Measurements from ENCODE around the gene ADGRB3. TPM values are rescaled to one million over a fixed set of nuclear protein-coding genes. Genes with fewer than 3 reads are reported as not detected.

The ADGRB3 gene
- total RNA-seq, 2 donors from 2014 or later = not detected

GRCh38 chr6:69378326-69378725 is 743.2 kb downstream of the ADGRB3 start:
- H3K27me3 Mint-ChIP-seq = no peaks in the 10 kb centered on the region
- H3K4me3 Mint-ChIP-seq = no peak overlapping the region
- peaks cover 6% of the 10 kb centered on the region for H3K9me3 Mint-ChIP-seq
- DNase-seq (ENCODE audit: low spot score) (no peak), ATAC-seq (no peak)
- H3K36me3 Mint-ChIP-seq = no peaks in the 10 kb centered on the region
- H3K4me1 Mint-ChIP-seq (ENCODE audit: low read depth in 2 of 2) = no peaks in the 10 kb centered on the region
- no peak overlapping the region for H3K27ac Mint-ChIP-seq

GRCh38 chr6:69379518-69379917 is 744.4 kb downstream of the ADGRB3 start:
- no peaks in the 10 kb centered on the region for H3K27me3 Mint-ChIP-seq
- peaks cover 6% of the 10 kb centered on the region for H3K9me3 Mint-ChIP-seq
- H3K36me3 Mint-ChIP-seq = no peaks in the 10 kb centered on the region
- ATAC-seq (no peak), DNase-seq (ENCODE audit: low spot score) (no peak)
- H3K4me3 Mint-ChIP-seq = no peak overlapping the region
- H3K27ac Mint-ChIP-seq = no peak overlapping the region
- H3K4me1 Mint-ChIP-seq (ENCODE audit: low read depth in 2 of 2) = no peaks in the 10 kb centered on the region

- Mint-ChIP-seq H3K9me3 (peaks cover 12% of the 10 kb centered on the region), H3K27me3 (no peaks in the 10 kb centered on the region), H3K27ac (no peak overlapping the region), H3K36me3 (no peaks in the 10 kb centered on the region), H3K4me3 (no peak overlapping the region), H3K4me1 (ENCODE audit: low read depth in 2 of 2) (no peaks in the 10 kb centered on the region)
- no peak for DNase-seq (ENCODE audit: low spot score)
- no peak for ATAC-seq
These were observed 748.5 kb downstream of the ADGRB3 start for GRCh38 chr6:69383627-69384026.

- DNase-seq (ENCODE audit: low spot score) (no peak), ATAC-seq (no peak)
- Mint-ChIP-seq H3K4me3 (no peak overlapping the region), H3K27me3 (no peaks in the 10 kb centered on the region), H3K27ac (no peak overlapping the region), H3K36me3 (no peaks in the 10 kb centered on the region), H3K9me3 (peaks cover 13% of the 10 kb centered on the region), H3K4me1 (ENCODE audit: low read depth in 2 of 2) (no peaks in the 10 kb centered on the region)
These were observed 751.3 kb downstream of the ADGRB3 start for GRCh38 chr6:69386426-69386825.

- ATAC-seq (no peak), DNase-seq (ENCODE audit: low spot score) (no peak)
- no peak overlapping the region for H3K27ac Mint-ChIP-seq
- H3K4me3 Mint-ChIP-seq = no peak overlapping the region
- peaks cover 14% of the 10 kb centered on the region for H3K9me3 Mint-ChIP-seq
- H3K27me3 Mint-ChIP-seq = no peaks in the 10 kb centered on the region
- no peaks in the 10 kb centered on the region for H3K36me3 Mint-ChIP-seq
- no peaks in the 10 kb centered on the region for H3K4me1 Mint-ChIP-seq (ENCODE audit: low read depth in 2 of 2)
These were observed 755.0 kb downstream of the ADGRB3 start for GRCh38 chr6:69390125-69390524.

- Mint-ChIP-seq H3K36me3 (no peaks in the 10 kb centered on the region), H3K27me3 (no peaks in the 10 kb centered on the region), H3K4me3 (no peak overlapping the region), H3K9me3 (peaks cover 14% of the 10 kb centered on the region), H3K4me1 (ENCODE audit: low read depth in 2 of 2) (no peaks in the 10 kb centered on the region), H3K27ac (no peak overlapping the region)
- DNase-seq (ENCODE audit: low spot score) (no peak), ATAC-seq (no peak)
These were observed 756.0 kb downstream of the ADGRB3 start for GRCh38 chr6:69391106-69391505.

- Mint-ChIP-seq H3K4me3 (no peak overlapping the region), H3K36me3 (no peaks in the 10 kb centered on the region), H3K4me1 (ENCODE audit: low read depth in 2 of 2) (no peaks in the 10 kb centered on the region), H3K27me3 (no peaks in the 10 kb centered on the region), H3K9me3 (peaks cover 15% of the 10 kb centered on the region), H3K27ac (no peak overlapping the region)
- DNase-seq (ENCODE audit: low spot score) = no peak
- ATAC-seq = no peak
These were observed 757.7 kb downstream of the ADGRB3 start for GRCh38 chr6:69392745-69393144.

GRCh38 chr6:69398311-69398710 is 763.2 kb downstream of the ADGRB3 start:
- H3K36me3 Mint-ChIP-seq = no peaks in the 10 kb centered on the region
- no peak for ATAC-seq
- H3K9me3 Mint-ChIP-seq = peaks cover 7% of the 10 kb centered on the region
- DNase-seq (ENCODE audit: low spot score) = no peak
- H3K27ac Mint-ChIP-seq = no peak overlapping the region
- no peak overlapping the region for H3K4me3 Mint-ChIP-seq
- H3K27me3 Mint-ChIP-seq = no peaks in the 10 kb centered on the region
- H3K4me1 Mint-ChIP-seq (ENCODE audit: low read depth in 2 of 2) = no peaks in the 10 kb centered on the region

GRCh38 chr6:69398729-69399128 is 763.6 kb downstream of the ADGRB3 start:
- H3K4me1 Mint-ChIP-seq (ENCODE audit: low read depth in 2 of 2) = no peaks in the 10 kb centered on the region
- no peak overlapping the region for H3K4me3 Mint-ChIP-seq
- H3K27ac Mint-ChIP-seq = no peak overlapping the region
- H3K27me3 Mint-ChIP-seq = no peaks in the 10 kb centered on the region
- DNase-seq (ENCODE audit: low spot score) = no peak
- H3K36me3 Mint-ChIP-seq = no peaks in the 10 kb centered on the region
- ATAC-seq = no peak
- H3K9me3 Mint-ChIP-seq = peaks cover 7% of the 10 kb centered on the region

- DNase-seq (ENCODE audit: low spot score) (no peak), ATAC-seq (no peak)
- no peak overlapping the region for H3K4me3 Mint-ChIP-seq
- no peaks in the 10 kb centered on the region for H3K36me3 Mint-ChIP-seq
- H3K27ac Mint-ChIP-seq = no peak overlapping the region
- no peaks in the 10 kb centered on the region for H3K27me3 Mint-ChIP-seq
- peaks cover 15% of the 10 kb centered on the region for H3K9me3 Mint-ChIP-seq
- H3K4me1 Mint-ChIP-seq (ENCODE audit: low read depth in 2 of 2) = no peaks in the 10 kb centered on the region
These were observed 773.8 kb downstream of the ADGRB3 start for GRCh38 chr6:69408886-69409285.

- Mint-ChIP-seq H3K36me3 (peaks cover 6% of the 10 kb centered on the region), H3K27ac (no peak overlapping the region), H3K4me3 (no peak overlapping the region), H3K27me3 (no peaks in the 10 kb centered on the region), H3K9me3 (peaks cover 26% of the 10 kb centered on the region), H3K4me1 (ENCODE audit: low read depth in 2 of 2) (no peaks in the 10 kb centered on the region)
- DNase-seq (ENCODE audit: low spot score) (no peak), ATAC-seq (no peak)
These were observed 781.7 kb downstream of the ADGRB3 start for GRCh38 chr6:69416776-69417175.

GRCh38 chr6:69421269-69421668 is 786.2 kb downstream of the ADGRB3 start:
- H3K4me3 Mint-ChIP-seq = no peak overlapping the region
- H3K36me3 Mint-ChIP-seq = peaks cover 6% of the 10 kb centered on the region
- ATAC-seq (no peak), DNase-seq (ENCODE audit: low spot score) (no peak)
- peaks cover 27% of the 10 kb centered on the region for H3K9me3 Mint-ChIP-seq
- no peaks in the 10 kb centered on the region for H3K27me3 Mint-ChIP-seq
- no peak overlapping the region for H3K27ac Mint-ChIP-seq
- no peaks in the 10 kb centered on the region for H3K4me1 Mint-ChIP-seq (ENCODE audit: low read depth in 2 of 2)

GRCh38 chr6:69422020-69422419 is 786.9 kb downstream of the ADGRB3 start:
- H3K4me3 Mint-ChIP-seq = no peak overlapping the region
- H3K27me3 Mint-ChIP-seq = no peaks in the 10 kb centered on the region
- H3K27ac Mint-ChIP-seq = no peak overlapping the region
- no peak for ATAC-seq
- no peak for DNase-seq (ENCODE audit: low spot score)
- H3K4me1 Mint-ChIP-seq (ENCODE audit: low read depth in 2 of 2) = no peaks in the 10 kb centered on the region
- peaks cover 27% of the 10 kb centered on the region for H3K9me3 Mint-ChIP-seq
- H3K36me3 Mint-ChIP-seq = peaks cover 6% of the 10 kb centered on the region

GRCh38 chr6:69422475-69422874 is 787.4 kb downstream of the ADGRB3 start:
- no peaks in the 10 kb centered on the region for H3K27me3 Mint-ChIP-seq
- H3K9me3 Mint-ChIP-seq = peaks cover 22% of the 10 kb centered on the region
- no peaks in the 10 kb centered on the region for H3K4me1 Mint-ChIP-seq (ENCODE audit: low read depth in 2 of 2)
- no peak overlapping the region for H3K4me3 Mint-ChIP-seq
- ATAC-seq (no peak), DNase-seq (ENCODE audit: low spot score) (no peak)
- peaks cover 6% of the 10 kb centered on the region for H3K36me3 Mint-ChIP-seq
- H3K27ac Mint-ChIP-seq = no peak overlapping the region

- H3K27me3 Mint-ChIP-seq = no peaks in the 10 kb centered on the region
- H3K4me1 Mint-ChIP-seq (ENCODE audit: low read depth in 2 of 2) = no peaks in the 10 kb centered on the region
- H3K36me3 Mint-ChIP-seq = no peaks in the 10 kb centered on the region
- ATAC-seq (no peak), DNase-seq (ENCODE audit: low spot score) (no peak)
- no peak overlapping the region for H3K4me3 Mint-ChIP-seq
- no peak overlapping the region for H3K27ac Mint-ChIP-seq
- peaks cover 18% of the 10 kb centered on the region for H3K9me3 Mint-ChIP-seq
These were observed 788.7 kb downstream of the ADGRB3 start for GRCh38 chr6:69423785-69424184.

Measured in natural killer cell treated with Interleukin-12 subunit alpha and Interleukin-12 subunit beta and Interleukin-15 and Interleukin-18, amount 100 ng/mL, for 72 hours (primary cell).